Heart right ventricle (tissue), 16 donors: Measurements from ENCODE around the gene GYG1. TPM values are rescaled to one million over a fixed set of nuclear protein-coding genes. Genes with fewer than 3 reads are reported as not detected.
A peak's percentile ranks its signal among the peaks of the same experiment; 100 is the strongest.

Experiments used
- ATAC-seq, 8 donors: fragments of 200-7000 bp; cut with Tn5 transposase; one replicate each; pipeline ENCODE4 v1.9.1; 2020; ENCODE audit warnings: mild to moderate bottlenecking in 8 of 8, moderate library complexity in 8 of 8, moderate number of reproducible peaks in 1 of 8
- DNase-seq, 2 donors: peaks; one replicate each; pipeline ENCODE4 v3.0.0-alpha.2; 2020
- H3K27ac ChIP-seq, 10 donors: fragments of 200-600 bp; sonication (generic) in 2 of 10; one replicate each; pipeline versions ENCODE4 v1.5.0 to v1.8.0; 2020 to 2022; ENCODE audit warnings: mild to moderate bottlenecking in 3 of 10
- H3K27me3 ChIP-seq, 7 donors: fragments of 200-600 bp; one replicate each; pipeline ENCODE4 v1.8.0; 2021 to 2022; ENCODE audit warnings: mild to moderate bottlenecking in 2 of 7
- H3K36me3 ChIP-seq, 9 donors: fragments of 200-600 bp; sonication (generic) in 1 of 9; one replicate each; pipeline versions ENCODE4 v1.5.0 to v1.8.0; 2020 to 2022; ENCODE audit warnings: mild to moderate bottlenecking in 2 of 9
- H3K4me1 ChIP-seq, 9 donors: fragments of 200-600 bp; sonication (generic) in 1 of 9; one replicate each; pipeline versions ENCODE4 v1.5.0 to v1.8.0; 2020 to 2022; ENCODE audit warnings: mild to moderate bottlenecking in 4 of 9
- H3K4me3 ChIP-seq, 10 donors: fragments of 200-600 bp; sonication (generic) in 2 of 10; one replicate each; pipeline versions ENCODE4 v1.5.0 to v1.8.0; 2020 to 2022; ENCODE audit warnings: mild to moderate bottlenecking in 7 of 10, moderate library complexity in 2 of 10
- H3K9me3 ChIP-seq, 11 donors: fragments of 200-600 bp in 10 of 11; sonication (generic) in 2 of 11; one replicate each; pipeline versions ENCODE4 v1.5.0 to v1.8.0; 2013 to 2022; ENCODE audit warnings: mild to moderate bottlenecking in 2 of 11, control low read depth in 1 of 11, moderate library complexity in 1 of 11
- WGBS, 2 donors: extraction: QIAGEN DNeasy Blood & Tissue Kit; methylation state at CpG; one replicate each; pipeline ENCODE4 v1.1.7; 2013; ENCODE audit warnings: inconsistent platforms in 1 of 2; 5-methylcytosine and 5-hydroxymethylcytosine counted together
- intact Hi-C, 10 donors: fragments of 100-400 bp; cut with DNase I; formaldehyde crosslinking; loops; one replicate each; pipeline versions ENCODE4 v1.11.1 to v1.14.2; 2022
- polyA plus RNA-seq, 2 donors: library from polyadenylated mRNA; stranded (reverse); fragments of 200-250 nt; gene quantifications; one replicate each; pipeline ENCODE4 v1.2.3, GENCODE V29; 2013
- total RNA-seq, 10 donors: library from RNA; stranded (reverse); fragmentation: NEBNext Ultra II Directional in 3 of 10; extraction: Animal tissue kit (Norgen Biotek cat#: 25700) in 3 of 10; gene quantifications; one replicate each; pipeline versions ENCODE4 v1.2.1 to v1.2.4, GENCODE V29; 2021 to 2023
- TF ChIP-seq, protein P1 (sequence below), 9 donors: fragments of 200-600 bp; sonication (generic) in 2 of 9; IDR thresholded peaks; one replicate each; pipeline versions ENCODE4 v1.5.0 to v1.8.0; 2021 to 2022; ENCODE audit warnings: antibody characterized with exemption in 9 of 9, mild to moderate bottlenecking in 5 of 9, moderate library complexity in 1 of 9
- donor health status: Arrhythmogenic right ventricular cardiomyopathy.
- donor health status: ischemic (EF 13 %, LVEDD 7.1; RV severe dilation, severe dysfunction).
- donor health status: healthy with polysubstance abuse.
- donor health status: DM: no; HTN: yes; CAD: no.
- donor health status: DM: no; HTN: no; CAD: no.
- donor health status: ischemic (EF 25% LVEDD 6.9; RV normal size, moderate dysfunction).
- donor health status: ischemic (EF 25% LVEDD 5.7; RV mildly dilated, moderate dysfunction).
- donor health status: healthy.
- donor health status: DM: yes; HTN: yes; CAD: no.
- donor health status: Ischemic cardiomyopathy.
- donor health status: ischemic (EF 35%, LVEDD 5.7; RV mildly dilated, moderate dysfunction).
- donor health status: nonischemic (EF 11% LVEDD 7.7; RV severe dilation, severe dysfunction).
- donor health status: DM: yes; HTN: yes; CAD: no.
- donor health status: PGD.
- donor health status: ischemic (EF 29% LVEDD 5.4; RV normal size, mild dysfunction).
- donor health status: nonischemic (EF 23%, LVEDD 6.1; RV moderate dilation, normal function).

Gene GYG1
- total and polyA plus RNA-seq, 12 donors, result 56.5 to 210 (median 154) TPM

DNA sequence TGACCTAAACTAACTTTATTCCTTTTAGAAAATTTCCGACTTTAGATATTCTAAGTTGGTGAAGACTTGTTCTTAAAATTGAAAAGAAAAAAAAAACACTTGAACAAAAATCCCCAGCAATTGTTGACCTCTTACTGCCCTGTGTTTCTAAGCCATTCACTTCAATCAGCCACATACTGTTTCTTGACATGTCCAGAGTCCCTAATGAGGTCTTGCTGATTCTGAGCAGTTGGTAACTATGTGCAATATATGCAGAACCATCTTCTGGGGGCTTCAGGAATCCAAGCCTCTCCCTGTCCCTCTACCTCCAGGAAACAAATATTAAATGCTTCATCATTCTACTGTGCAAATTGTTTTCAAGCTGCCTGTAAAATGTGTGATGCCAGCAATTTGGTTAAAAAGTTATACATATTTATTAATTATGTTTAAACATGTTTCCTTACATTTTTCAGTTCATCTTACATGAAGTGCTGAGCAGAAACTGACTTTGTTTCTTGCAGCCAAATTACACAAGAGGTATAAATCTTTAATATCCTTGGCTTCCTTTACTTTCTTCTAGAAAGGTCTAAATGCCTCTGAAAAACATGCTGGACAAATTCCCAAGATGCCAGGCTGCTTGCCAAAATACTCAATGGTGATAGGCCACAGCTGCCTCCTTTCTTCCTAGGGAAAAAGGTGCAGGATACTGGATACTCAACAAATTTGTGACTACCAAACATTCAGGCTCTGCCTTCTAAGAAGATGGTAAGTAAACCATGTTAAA is 19.8 kb upstream of the GYG1 start:
- no peaks in the 10 kb centered on the region for H3K27me3 ChIP-seq
- TF ChIP-seq, protein P1, sequence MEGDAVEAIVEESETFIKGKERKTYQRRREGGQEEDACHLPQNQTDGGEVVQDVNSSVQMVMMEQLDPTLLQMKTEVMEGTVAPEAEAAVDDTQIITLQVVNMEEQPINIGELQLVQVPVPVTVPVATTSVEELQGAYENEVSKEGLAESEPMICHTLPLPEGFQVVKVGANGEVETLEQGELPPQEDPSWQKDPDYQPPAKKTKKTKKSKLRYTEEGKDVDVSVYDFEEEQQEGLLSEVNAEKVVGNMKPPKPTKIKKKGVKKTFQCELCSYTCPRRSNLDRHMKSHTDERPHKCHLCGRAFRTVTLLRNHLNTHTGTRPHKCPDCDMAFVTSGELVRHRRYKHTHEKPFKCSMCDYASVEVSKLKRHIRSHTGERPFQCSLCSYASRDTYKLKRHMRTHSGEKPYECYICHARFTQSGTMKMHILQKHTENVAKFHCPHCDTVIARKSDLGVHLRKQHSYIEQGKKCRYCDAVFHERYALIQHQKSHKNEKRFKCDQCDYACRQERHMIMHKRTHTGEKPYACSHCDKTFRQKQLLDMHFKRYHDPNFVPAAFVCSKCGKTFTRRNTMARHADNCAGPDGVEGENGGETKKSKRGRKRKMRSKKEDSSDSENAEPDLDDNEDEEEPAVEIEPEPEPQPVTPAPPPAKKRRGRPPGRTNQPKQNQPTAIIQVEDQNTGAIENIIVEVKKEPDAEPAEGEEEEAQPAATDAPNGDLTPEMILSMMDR (IDR thresholded peaks at IDR 0.05), result no peak
- H3K4me1 ChIP-seq, result peaks cover 0 to 25% (median 15%) of the 10 kb centered on the region in 9 donors
- H3K9me3 ChIP-seq, result no peaks in the 10 kb centered on the region
- no peak overlapping the region for H3K4me3 ChIP-seq
- no peak for ATAC-seq
- H3K27ac ChIP-seq, result no peak overlapping the region
- intact Hi-C loops, result no loop called here
- DNase-seq, result peak in 1 of 2 donors; percentile 22
- no peaks in the 10 kb centered on the region for H3K36me3 ChIP-seq
- 79 to 81% methylated on average over 1 of the region's 1 CpG for WGBS, 2 donors

- DNase-seq, result no peak
- 76 to 83% methylated on average over 2 of the region's 2 CpGs for WGBS, 2 donors
- intact Hi-C loops, result loop anchor here in 1 of 10 donors (5.0 kb wide), 1 partner anchor 43 kb away; no protein-coding TSS in a partner anchor
- ATAC-seq, result no peak
- TF ChIP-seq, protein P1 (IDR thresholded peaks at IDR 0.05), result no peak
- no peaks in the 10 kb centered on the region for H3K9me3 ChIP-seq
- H3K27ac ChIP-seq, result peak overlapping the region; percentile 38 to 84 (median 74)
- peak overlapping the region in 6 of 10 donors; percentile 1 to 25 (median 18) for H3K4me3 ChIP-seq
- H3K4me1 ChIP-seq, result peaks cover 0 to 25% (median 15%) of the 10 kb centered on the region in 9 donors
- H3K36me3 ChIP-seq, result no peaks in the 10 kb centered on the region
- no peaks in the 10 kb centered on the region for H3K27me3 ChIP-seq
Measured at GRCh38 chr3:148974726-148975125, 16.6 kb upstream of the GYG1 start.

DNA sequence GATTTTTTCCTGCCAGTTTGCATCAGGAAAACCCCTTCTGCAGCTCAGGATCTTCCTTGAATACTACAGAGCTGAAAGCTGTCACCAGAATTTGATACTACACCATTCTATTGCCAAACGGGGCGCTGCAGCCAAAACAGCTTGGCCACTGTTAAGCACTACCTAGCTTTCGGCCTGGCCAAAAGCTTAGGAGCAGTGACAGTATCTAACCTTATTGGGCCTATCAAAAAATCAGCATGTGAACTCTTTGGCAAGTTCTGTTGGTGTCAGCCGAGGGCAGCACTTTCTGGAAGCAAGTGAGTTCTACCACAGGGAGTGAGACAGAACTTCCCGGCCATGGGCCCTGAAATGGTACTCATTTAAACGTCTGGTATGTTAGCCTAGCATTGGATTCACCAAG is 16.1 kb upstream of the GYG1 start:
- peak overlapping the region in 5 of 10 donors; percentile 1 to 25 (median 22) for H3K4me3 ChIP-seq
- intact Hi-C loops, result loop anchor here in 1 of 10 donors (5.0 kb wide), 1 partner anchor 42 kb away; no protein-coding TSS in a partner anchor
- 29 to 43% methylated on average over 6 of the region's 6 CpGs for WGBS, 2 donors
- TF ChIP-seq, protein P1 (IDR thresholded peaks at IDR 0.05), result peak in 3 of 9 donors; percentile 14 to 27 (median 16)
- H3K27ac ChIP-seq, result peak overlapping the region; percentile 59 to 84 (median 74)
- no peaks in the 10 kb centered on the region for H3K27me3 ChIP-seq
- peak; percentile 78 to 97 (median 92) for ATAC-seq
- H3K4me1 ChIP-seq, result peaks cover 0 to 25% (median 15%) of the 10 kb centered on the region in 9 donors
- no peaks in the 10 kb centered on the region for H3K36me3 ChIP-seq
- DNase-seq, result peak; percentile 53 to 59
- H3K9me3 ChIP-seq, result no peaks in the 10 kb centered on the region

GRCh38 chr3:148975696-148976095 is 15.6 kb upstream of the GYG1 start:
- Histone ChIP-seq H3K4me3 (peak overlapping the region in 1 of 10 donors; percentile 25), H3K4me1 (peaks cover 0 to 25% (median 15%) of the 10 kb centered on the region in 9 donors), H3K9me3 (no peaks in the 10 kb centered on the region), H3K27me3 (no peaks in the 10 kb centered on the region), H3K36me3 (no peaks in the 10 kb centered on the region), H3K27ac (peak overlapping the region; percentile 59 to 84 (median 74))
- intact Hi-C loops, result loop anchor here in 1 of 10 donors (5.0 kb wide), 1 partner anchor 42 kb away; no protein-coding TSS in a partner anchor
- TF ChIP-seq, protein P1 (IDR thresholded peaks at IDR 0.05), result no peak
- 45 to 56% methylated on average over 6 of the region's 6 CpGs for WGBS, 2 donors
- DNase-seq (no peak), ATAC-seq (peak; percentile 73 to 92 (median 86))
